ENCODE measurements around the gene ERG.

DNA sequence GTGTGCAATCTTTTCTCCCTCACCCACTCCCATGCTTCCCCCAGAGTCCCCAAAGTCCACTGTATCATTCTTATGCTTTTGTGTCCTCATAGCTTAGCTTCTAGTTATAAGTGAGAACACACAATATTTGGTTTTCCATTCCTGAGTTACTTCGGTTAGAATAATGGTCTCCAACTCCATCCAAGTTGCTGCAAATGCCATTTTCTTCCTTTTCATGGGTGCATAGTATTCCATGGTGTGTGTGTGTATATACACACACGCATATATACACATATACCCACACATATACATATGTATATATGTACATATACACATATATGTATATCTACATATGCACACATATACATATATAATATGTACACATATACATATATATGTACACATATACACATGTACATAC lies 69.3 kb downstream of the ERG start:
- TF ChIP-seq, protein P1, sequence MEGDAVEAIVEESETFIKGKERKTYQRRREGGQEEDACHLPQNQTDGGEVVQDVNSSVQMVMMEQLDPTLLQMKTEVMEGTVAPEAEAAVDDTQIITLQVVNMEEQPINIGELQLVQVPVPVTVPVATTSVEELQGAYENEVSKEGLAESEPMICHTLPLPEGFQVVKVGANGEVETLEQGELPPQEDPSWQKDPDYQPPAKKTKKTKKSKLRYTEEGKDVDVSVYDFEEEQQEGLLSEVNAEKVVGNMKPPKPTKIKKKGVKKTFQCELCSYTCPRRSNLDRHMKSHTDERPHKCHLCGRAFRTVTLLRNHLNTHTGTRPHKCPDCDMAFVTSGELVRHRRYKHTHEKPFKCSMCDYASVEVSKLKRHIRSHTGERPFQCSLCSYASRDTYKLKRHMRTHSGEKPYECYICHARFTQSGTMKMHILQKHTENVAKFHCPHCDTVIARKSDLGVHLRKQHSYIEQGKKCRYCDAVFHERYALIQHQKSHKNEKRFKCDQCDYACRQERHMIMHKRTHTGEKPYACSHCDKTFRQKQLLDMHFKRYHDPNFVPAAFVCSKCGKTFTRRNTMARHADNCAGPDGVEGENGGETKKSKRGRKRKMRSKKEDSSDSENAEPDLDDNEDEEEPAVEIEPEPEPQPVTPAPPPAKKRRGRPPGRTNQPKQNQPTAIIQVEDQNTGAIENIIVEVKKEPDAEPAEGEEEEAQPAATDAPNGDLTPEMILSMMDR (IDR thresholded peaks at IDR 0.05; ENCODE audit: insufficient read depth, low read length), result no peak
- TF ChIP-seq POLR2AphosphoS5 (IDR thresholded peaks at IDR 0.05; ENCODE audit: low read depth), result no peak

All from HL-60 (cell line).